ENCODE data around the gene MAST4. TPM values are rescaled to one million over a fixed set of nuclear protein-coding genes. Genes with fewer than 3 reads are reported as not detected.

MAST4 gene
- total RNA-seq, 1 donor from 2014 or later: 109 TPM

DNA sequence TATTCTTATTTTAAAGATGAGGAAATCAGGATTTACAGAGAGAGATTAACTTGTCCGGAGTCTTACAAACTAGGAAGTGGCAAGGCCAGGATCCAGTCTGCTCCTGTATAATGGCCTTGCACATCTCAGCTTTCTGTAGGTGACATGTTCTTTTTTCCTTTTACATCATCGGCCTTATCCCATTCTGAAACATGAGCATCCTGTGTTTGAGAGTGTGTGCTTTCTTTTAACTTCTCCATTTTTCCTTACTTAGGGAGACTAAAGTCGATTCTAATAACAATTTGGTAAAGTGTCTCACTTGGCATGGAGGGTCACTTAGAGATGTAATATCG, 385.8 kb downstream of the MAST4 start:
- DNase-seq (ENCODE audit: extremely low read depth, low read depth, low spot score): no peak

DNA sequence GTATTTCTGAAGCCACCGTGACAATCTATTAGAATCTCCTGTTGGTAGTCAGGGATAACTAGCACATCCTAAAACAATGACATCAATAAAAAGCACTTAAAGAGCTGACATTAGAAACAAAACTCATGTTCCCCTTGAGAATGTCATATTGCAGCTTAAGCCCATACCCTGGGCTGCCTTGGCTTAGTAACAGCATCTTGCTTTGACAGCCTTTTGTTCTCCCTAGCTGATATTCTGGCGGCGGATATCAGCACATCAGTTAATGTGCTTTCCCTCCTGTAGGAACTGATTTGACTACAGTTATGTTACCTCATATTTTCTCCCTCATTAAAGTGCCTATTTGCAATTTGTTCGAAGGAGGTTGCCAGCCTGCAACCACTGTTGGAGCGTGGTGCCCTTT, 386.3 kb downstream of the MAST4 start:
- no peak for DNase-seq (ENCODE audit: extremely low read depth, low read depth, low spot score)

DNA sequence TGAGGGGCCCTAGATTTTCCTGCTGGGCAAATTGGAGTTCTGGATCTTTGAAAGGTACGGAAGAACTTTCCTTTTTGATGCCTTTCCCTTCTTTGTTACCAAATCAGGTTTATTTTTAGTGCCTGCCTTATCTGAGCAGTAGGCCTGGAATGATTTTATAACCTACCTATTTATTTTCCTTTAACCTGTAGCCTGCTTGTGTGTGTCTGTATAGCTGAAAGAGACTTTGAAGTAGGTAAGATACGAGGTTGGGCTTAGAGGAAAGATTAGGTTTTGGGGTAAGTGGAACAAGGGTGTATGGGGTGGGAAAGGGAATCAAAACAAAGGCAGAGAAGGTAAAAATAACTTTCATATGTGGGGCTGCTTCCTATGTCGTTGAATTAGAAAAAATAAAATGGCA, 389.2 kb downstream of the MAST4 start:
- no peak for DNase-seq (ENCODE audit: extremely low read depth, low read depth, low spot score)

DNA sequence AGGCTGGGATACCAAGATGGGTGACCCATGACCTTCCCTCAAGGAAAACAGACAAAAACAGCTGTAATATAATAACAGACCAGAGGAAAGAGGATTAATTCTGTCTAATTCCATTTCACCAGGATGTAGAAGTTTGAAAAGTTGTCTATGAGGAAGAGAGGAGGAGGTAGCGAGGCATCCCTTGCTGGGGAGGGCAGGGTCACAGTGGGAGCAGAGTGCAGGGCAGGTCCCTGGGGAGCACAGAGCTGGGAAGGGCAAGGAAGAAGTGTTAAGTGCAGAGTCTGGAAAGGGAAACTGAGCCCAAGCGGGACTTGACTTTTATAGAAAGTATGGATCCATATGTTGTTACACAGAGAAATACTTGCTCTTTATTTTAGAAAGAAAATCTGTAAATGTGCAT, 389.8 kb downstream of the MAST4 start:
- no peak for DNase-seq (ENCODE audit: extremely low read depth, low read depth, low spot score)

DNA sequence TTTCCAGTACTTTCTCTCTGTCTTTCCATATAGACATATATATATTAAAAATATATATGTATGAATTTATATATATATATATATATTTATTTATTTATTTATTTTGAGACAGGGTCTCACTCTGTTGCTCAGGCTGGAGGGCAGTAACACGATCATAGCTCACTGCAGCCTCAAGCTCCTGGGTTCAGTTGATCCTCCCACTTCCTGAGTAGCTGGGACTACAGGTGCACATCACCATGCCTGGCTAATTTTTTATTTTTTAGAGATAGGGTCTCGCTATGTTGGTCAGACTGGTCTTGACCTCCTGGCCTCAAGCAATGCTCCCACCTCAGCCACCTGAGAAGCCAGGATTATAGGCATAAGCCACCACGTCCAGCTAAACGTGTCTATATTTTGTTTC, 390.3 kb downstream of the MAST4 start:
- no peak for DNase-seq (ENCODE audit: extremely low read depth, low read depth, low spot score)

DNA sequence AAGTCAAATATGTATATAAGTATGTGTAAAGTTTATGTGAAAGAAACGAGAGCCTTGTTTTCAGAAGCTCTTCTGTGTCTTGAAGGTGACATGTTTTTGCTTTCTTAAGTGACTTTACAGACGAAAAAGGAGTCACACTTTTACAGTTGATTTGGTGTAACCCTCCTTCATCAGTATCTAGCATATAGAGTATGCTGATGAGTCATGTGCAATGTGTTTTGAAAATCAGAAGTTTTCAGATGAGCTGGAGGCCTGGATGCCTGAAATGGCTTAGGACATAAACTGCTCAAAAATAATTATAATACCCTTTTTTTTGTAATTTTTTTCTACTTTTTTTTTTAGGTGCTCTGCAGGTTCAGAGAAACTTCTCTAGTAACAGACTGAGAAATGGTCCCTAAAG, 390.9 kb downstream of the MAST4 start:
- DNase-seq (ENCODE audit: extremely low read depth, low read depth, low spot score): no peak

DNA sequence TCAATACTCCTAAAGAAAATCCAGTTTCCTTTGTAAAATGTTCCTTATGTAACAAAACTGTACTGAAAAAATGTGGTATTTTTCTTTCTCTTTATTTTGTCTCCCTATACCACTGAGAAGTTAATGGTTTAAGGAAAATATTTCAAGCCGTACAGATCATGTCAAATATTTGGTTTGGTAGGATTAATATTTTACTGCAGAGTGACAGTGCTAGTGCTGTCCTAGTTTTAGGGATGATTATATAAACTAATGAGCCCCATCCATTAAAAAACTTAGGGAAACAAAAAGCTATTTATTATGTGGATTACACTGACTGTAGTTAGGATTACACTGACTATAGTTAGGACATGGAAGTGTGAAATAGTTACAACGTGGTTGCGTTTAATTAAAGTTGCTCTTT, 391.3 kb downstream of the MAST4 start:
- no peak for DNase-seq (ENCODE audit: extremely low read depth, low read depth, low spot score)

DNA sequence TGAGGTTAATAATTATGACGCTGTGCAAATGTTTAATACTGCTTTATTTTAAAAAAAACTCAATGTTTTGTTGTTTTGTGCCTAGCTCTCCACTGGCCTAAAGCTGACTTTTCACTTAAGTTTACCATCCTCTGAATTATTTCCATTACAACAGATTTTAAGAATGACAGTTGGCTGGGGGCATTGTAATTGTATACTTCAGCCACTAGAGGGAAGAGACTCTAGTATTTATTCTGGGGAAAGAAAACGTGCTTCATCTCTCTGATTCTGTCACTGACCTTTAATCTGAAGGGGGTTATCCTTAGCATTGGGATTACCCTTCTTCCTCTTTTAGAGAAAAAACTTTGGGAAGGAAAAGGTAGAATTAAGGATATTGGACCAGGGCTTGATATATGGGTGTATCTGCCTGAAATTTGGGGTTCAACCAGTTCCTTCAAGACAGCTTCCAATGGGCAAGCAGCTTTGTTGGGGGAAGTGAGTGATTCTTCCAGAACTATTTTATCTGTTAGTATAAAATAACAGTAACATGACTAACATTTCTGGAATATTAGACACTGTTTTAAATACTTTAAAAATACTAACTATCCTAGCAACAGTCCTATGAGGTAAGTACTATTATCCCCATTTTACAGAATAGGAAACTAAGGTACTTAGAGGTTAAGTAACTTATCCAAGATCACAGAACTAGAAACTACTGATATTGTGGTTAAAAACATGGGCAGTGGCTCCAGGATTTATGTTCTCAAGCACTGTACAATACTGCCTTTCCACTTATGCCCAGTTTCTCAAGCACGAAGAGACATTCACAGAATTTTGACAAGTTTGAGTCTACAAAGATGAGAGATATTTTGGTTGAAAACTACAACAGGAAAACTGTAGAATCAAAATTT, 392.0 kb downstream of the MAST4 start:
- no peak for DNase-seq (ENCODE audit: extremely low read depth, low read depth, low spot score)

DNA sequence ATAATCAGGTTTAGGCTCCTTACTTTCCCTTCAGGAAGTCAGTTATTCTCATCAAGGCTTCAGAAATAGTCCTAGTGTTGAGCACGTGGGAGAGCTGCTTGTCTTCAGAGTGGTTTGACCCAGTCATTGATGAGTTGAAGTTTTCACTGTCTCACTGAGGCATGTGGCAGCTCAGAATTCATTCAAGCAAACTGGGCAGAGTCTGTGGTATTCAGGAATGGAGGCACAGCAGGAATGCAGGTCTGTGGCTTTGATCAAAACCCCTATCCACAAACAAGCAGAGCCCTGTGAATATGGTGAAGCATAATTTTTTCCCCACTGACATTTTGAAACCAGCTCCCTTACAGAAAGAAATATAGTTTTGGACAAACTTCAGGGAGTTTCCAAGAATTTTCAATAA, 393.1 kb downstream of the MAST4 start:
- no peak for DNase-seq (ENCODE audit: extremely low read depth, low read depth, low spot score)

DNA sequence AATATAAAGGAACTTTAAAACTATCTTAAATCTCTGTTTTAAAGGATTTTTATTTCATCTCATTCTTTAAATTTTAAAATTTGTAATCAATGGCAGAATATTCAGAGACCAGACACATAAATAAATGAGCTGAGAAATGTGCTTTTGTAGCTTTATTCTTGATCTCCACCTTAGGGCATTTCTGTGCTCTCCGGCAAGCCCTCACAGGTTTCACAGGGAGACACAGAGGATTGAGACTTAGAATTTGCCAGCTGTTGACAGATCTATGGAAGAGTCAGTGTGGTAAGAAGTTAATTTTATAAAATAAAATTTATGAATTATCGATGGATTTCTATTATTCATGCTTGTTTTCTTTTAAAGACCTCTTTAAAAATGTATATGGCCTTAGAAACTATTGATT, 393.6 kb downstream of the MAST4 start:
- no peak for DNase-seq (ENCODE audit: extremely low read depth, low read depth, low spot score)

DNA sequence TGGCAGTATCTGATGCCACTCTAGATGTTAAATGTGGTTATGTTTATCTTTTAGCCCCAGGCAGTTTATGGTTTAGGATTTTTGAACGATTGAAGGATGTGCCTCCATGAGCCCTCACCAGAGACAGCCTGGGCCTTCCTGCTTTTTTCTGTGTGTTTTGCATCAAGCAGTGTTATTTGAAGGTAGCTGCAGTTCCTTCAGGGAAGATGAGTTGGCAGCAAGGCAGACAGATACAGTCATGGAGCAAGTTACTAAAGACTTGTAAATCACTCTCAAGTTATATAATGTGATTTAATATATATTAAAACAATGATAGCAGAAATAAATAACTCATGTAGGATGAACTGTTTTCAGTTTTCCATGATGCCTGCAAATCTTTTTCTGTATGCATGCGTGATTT, 395.6 kb downstream of the MAST4 start:
- DNase-seq (ENCODE audit: extremely low read depth, low read depth, low spot score): no peak

DNA sequence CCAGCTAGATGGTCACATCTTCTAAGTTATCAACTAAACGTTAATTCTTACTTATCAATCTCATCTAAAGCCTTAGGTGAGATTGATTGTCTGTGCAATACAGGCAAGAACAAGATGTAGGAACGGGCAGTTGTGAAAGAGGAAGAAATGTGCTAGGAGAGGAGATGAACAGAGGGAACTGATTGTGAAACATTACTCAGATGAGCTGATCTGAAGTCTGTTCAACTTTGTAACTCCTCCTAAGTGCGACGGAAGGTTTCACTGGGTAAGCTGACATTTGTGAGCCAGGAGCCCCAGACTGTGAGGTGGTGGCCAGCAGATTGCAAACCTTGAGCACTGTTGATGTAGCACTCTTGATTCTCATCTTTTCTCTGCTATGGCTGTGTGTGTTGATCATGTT, 396.4 kb downstream of the MAST4 start:
- DNase-seq (ENCODE audit: extremely low read depth, low read depth, low spot score): no peak

DNA sequence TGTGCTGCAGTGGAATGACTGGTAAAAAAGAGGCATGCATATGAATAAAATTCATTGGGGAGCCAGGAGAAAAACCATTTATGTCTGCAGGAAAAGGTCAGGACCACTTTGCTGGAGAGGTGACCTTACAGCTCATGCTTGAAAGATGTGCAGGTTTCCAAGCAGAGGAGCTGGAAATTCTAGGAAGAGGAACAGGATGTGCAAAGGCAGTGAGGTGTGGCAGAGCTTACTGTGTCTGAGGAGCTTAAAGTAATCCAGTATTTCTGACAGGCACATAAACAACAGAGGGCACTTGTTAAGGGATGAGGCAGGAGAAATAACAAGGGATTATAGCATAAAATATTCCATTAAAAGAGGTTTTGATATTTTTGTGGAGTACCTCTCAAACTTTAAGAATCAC, 397.3 kb downstream of the MAST4 start:
- no peak for DNase-seq (ENCODE audit: extremely low read depth, low read depth, low spot score)

DNA sequence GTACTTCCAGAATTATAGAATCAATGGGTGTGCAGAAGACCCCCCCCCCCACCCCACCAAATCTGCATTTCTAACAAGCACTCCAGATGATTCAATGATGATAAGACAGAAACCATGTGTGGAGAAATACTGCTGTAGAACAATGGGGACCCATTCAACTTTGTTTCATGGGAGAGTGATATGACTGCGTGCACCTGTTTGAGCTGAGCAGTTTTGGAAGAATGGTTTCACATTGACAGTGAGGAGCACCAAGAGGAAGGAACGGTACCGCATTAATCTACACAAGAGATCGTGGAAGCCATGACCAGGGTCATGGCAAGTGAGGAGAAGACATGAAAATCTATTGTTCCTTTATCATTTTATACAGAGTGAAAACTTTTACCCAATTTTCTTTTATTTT, 397.7 kb downstream of the MAST4 start:
- no peak for DNase-seq (ENCODE audit: extremely low read depth, low read depth, low spot score)

DNA sequence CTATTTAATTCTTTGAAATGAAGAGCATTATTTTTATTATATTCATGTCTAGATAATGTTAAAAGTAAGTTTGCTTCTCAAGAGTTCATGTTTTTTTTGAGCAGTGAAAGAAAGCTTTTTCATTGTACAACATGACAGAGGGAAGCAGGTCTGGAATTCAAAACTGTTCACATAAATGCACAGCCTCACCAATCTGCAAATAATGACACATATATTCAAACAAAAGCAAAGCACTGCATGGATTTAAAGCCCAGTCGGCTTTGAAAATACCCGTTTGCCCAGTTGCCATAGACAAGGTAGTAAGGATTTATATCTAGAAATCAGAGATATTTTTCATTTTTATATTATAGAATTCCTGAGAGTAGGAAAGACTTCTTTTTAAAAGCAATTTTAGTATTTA, 398.6 kb downstream of the MAST4 start:
- DNase-seq (ENCODE audit: extremely low read depth, low read depth, low spot score): no peak

DNA sequence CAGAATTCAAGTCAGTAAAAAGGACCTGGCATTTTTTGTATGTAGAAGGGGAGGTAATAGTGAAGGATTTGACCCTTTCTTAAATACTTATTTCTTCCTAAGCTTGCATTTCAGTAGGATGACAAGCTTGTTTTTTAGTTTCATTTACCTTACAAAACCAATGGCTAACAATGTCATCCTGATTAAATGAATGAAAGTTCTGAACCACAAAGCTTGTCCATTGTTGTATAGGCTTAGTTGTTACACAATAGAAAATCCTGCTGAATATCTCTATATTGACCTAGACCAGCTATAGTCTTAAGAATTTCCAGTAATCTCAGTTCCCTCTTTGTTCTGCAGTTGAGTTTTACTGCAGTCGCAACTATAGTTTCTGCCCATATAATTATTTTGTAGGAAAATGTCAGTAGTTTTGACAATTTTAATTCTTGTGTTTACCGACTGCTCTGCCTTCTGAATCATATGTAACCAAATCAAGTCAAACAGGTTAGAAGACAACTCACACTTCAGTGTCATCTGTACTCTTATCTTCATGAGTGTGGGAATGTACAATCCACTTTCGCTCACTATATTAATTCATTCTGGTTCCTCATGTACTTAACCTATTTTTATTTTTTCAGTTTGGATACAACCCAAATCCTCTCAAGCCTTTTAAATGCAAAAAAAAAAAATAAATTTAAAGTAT, 404.7 kb downstream of the MAST4 start:
- no peak for DNase-seq (ENCODE audit: extremely low read depth, low read depth, low spot score)

DNA sequence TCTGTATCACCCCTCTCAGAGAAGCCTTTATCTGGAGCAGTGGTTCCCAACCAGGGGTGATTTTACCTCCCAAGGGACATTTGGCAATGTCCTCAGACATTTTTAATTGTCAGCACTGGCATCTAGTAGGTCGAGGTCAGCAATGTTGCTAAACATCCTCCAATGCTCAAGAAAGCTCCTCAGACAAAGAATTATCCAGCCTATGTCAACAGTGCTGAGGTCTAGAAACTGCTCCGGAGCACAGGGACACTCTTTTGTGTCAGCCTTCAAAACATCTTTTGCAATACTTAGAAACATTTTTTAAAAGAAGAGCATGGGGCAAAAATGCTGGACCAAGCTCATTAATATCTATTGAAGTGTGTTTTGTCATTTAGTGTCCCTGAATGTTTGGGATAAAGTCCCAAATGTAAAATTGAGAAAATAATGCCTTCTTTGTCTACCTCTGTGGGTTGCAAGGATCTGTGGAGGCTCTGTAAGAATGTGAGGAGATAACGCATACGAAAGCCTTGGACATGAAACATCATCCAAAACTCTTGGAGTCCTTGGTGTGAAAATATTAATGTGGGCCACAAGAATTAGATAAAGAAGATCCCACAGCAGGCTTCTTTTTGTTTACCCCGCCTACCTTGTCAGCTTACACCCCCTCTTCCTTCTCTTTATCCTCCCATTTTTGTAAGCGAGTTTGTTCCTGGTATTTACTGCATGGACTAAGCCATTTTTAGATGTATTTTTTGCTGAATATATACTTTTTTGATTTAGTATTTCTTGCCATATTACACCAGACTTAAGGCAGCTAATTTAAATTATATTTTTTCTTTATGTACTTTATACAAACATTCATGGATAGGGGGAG, 406.9 kb downstream of the MAST4 start:
- no peak for DNase-seq (ENCODE audit: extremely low read depth, low read depth, low spot score)

DNA sequence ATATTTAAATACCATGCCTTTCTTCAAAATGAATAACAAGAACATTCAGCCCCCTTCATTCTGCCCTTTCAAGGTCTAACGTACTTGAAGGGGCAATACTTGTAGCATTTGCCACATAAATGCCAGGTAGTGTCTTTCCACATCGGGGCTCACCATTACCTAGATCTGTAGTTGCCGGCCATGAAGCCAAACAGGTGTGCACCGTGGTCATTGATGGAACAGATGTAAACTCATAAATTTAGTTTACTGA, 407.4 kb downstream of the MAST4 start:
- DNase-seq (ENCODE audit: extremely low read depth, low read depth, low spot score): no peak

DNA sequence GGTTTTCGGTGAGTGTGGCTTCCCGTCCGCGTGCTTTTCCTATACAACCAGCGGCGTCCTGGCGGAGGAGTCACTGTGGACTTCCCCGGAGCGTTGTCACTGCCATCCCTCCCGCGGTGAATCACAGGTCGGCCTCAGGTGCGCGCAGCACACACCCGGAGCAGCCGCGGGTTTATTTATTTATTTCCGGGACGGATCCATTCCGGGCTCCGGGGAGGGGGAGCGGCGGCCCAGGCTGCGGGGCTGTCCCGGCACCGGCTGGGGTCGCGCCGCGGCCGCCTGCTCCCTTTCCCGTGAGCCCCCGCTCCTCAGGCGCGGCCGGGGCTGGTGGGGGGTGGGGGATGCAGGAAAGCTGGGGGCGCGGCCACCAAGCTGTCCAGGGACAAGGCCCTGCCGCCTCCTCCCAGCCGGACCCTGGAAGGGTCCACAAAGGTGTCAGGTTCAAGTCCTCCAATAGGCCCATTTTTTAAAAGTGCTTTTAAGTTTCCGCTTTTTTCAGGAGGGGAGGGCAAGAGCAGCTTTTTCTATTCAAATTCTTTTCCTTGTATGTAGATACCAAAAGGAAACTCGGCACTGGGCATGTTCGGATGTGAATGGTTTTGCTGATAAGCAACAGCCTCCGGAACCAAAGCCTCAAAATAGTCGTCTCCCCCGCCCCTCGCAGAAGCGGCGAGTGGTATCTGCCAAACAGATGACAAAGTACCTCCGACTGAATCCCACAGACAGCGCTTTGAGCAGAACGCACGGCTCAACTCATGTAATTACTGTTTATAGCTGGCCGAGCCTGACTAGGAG, 407.9 kb downstream of the MAST4 start:
- DNase-seq (ENCODE audit: extremely low read depth, low read depth, low spot score): peak; percentile 91

DNA sequence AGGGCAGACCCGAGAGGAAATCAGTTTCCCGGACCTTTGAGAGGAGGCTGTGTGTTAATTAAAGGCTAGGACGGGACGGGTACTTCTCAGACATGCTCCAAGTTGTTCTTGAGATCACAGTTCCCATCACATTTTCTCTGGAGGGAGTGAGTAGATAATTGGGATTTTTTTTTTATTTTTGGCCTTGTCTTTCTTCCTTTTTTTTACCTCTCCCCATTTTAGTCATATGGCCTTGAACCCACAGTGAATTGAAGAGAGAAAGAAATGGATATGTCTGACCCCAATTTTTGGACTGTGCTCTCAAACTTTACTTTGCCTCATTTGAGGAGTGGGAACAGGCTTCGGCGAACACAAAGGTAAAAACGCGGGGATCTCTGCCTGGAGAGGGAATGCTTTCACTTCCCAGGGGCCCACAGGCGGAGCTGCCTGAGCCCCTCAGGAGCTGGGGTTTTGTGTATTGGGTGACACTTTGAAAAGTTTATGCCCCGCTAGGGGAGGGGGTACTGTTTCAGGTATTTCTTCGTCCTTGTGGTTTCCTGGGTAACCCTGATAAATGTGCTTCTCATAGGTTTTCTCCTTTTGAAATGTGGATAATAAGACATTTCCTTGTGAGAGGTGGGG, 408.6 kb downstream of the MAST4 start:
- DNase-seq (ENCODE audit: extremely low read depth, low read depth, low spot score): no peak
